Calu3 (cell line): ENCODE measurements around the gene ST6GALNAC3. TPM values are rescaled to one million over a fixed set of nuclear protein-coding genes. Genes with fewer than 3 reads are reported as not detected.

Experiments
- BruUV-seq: library from RNA; stranded (reverse); fragments of 400-500 nt; replicated peaks from 2 replicates; lab custom pipeline; 2021; lab: Mats Ljungman, UMichigan
- CTCF ChIA-PET: fragments of 300-600 bp; sonication (Branson Sonifier 250); formaldehyde crosslinking; loops from one replicate; lab custom pipeline; 2022; ENCODE audit warnings: antibody characterized with exemption; lab: Charles Lee
- DNase-seq: peaks from one replicate; pipeline ENCODE4 v3.0.0; 2022
- H3K27ac Mint-ChIP-seq: one replicate; pipeline ENCODE4 v1.8.0; 2022; ENCODE audit warnings: mixed read lengths; ENCODE audit not compliant: unreplicated experiment
- H3K27me3 Mint-ChIP-seq: one replicate; pipeline ENCODE4 v1.8.0; 2022; ENCODE audit warnings: mixed read lengths; ENCODE audit not compliant: unreplicated experiment
- H3K36me3 Mint-ChIP-seq: one replicate; pipeline ENCODE4 v1.8.0; 2022; ENCODE audit warnings: mild to moderate bottlenecking, moderate library complexity, mixed read lengths; ENCODE audit not compliant: insufficient read depth, unreplicated experiment
- H3K4me1 Mint-ChIP-seq: one replicate; pipeline ENCODE4 v1.8.0; 2022; ENCODE audit warnings: mild to moderate bottlenecking, low read depth, mixed read lengths; ENCODE audit not compliant: unreplicated experiment
- H3K4me3 Mint-ChIP-seq: one replicate; pipeline ENCODE4 v1.8.0; 2022; ENCODE audit warnings: mild to moderate bottlenecking, low read depth, moderate library complexity, mixed read lengths; ENCODE audit not compliant: unreplicated experiment
- H3K9me3 Mint-ChIP-seq: one replicate; pipeline ENCODE4 v1.8.0; 2022; ENCODE audit warnings: low read depth, mixed read lengths; ENCODE audit not compliant: unreplicated experiment
- intact Hi-C: fragments of 100-400 bp; cut with micrococcal nuclease; formaldehyde crosslinking; loops from one replicate; pipeline ENCODE4 v1.10.0; 2022; ENCODE audit not compliant: unreplicated experiment
- total RNA-seq: library from RNA; stranded (reverse); gene quantifications from 2 replicates; pipeline ENCODE4 v1.2.3, GENCODE V29; 2022
- TF ChIP-seq, protein P1 (sequence below): fragments of 200-600 bp; IDR thresholded peaks from one replicate; pipeline ENCODE4 v1.8.0; 2022; ENCODE audit warnings: antibody characterized with exemption; ENCODE audit not compliant: unreplicated experiment

Gene ST6GALNAC3
- total RNA-seq, 1 experiment from 2014 or later: 0.87 TPM

DNA sequence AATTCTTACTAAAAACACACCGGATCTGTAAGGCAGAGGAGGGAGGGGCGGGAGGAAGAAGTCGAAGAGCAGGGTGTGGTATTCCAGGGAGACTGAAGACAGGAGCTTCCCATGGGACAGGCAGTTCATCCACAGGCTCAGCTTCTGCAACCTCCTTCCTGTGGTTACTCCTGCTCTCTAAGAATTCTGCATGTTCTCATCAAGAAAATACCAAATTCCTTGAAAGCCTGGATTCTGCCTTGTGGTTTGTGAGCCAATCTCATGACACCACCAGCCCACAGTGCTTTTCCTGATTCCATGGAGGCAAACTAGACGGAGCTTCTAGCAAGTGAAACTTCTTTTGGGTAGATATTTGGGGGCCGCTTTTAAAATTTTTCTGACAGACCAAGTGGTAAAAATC, 1.1 kb upstream of the ST6GALNAC3 start:
- peaks cover 16% of the 10 kb centered on the region for H3K36me3 Mint-ChIP-seq
- BruUV-seq: no TSS peak
- no peaks in the 10 kb centered on the region for H3K27me3 Mint-ChIP-seq
- H3K4me3 Mint-ChIP-seq: no peak overlapping the region
- no peak for DNase-seq
- intact Hi-C loops: no loop called here
- H3K27ac Mint-ChIP-seq: no peak overlapping the region
- no peaks in the 10 kb centered on the region for H3K9me3 Mint-ChIP-seq
- CTCF ChIA-PET: no interaction called here
- H3K4me1 Mint-ChIP-seq: peaks cover 35% of the 10 kb centered on the region
- TF ChIP-seq, protein P1, sequence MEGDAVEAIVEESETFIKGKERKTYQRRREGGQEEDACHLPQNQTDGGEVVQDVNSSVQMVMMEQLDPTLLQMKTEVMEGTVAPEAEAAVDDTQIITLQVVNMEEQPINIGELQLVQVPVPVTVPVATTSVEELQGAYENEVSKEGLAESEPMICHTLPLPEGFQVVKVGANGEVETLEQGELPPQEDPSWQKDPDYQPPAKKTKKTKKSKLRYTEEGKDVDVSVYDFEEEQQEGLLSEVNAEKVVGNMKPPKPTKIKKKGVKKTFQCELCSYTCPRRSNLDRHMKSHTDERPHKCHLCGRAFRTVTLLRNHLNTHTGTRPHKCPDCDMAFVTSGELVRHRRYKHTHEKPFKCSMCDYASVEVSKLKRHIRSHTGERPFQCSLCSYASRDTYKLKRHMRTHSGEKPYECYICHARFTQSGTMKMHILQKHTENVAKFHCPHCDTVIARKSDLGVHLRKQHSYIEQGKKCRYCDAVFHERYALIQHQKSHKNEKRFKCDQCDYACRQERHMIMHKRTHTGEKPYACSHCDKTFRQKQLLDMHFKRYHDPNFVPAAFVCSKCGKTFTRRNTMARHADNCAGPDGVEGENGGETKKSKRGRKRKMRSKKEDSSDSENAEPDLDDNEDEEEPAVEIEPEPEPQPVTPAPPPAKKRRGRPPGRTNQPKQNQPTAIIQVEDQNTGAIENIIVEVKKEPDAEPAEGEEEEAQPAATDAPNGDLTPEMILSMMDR: no peak

DNA sequence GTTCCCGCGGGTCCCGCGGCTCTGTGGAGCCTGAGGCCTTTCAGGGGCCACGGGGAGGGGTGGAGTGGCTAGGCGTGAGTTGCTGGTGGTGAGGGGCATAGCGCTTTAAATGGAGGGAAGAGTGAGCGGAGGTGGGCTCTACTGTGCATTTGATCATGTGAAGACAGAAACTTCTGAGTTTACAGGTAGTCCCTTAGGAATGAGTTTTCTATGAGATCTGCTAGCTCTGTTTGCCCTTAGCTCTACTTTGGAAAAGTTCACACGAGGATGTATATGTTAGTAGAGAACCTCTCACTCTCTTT, 593 bp downstream of the ST6GALNAC3 start:
- H3K27ac Mint-ChIP-seq: no peak overlapping the region
- CTCF ChIA-PET: no interaction called here

GRCh38 chr1:76075877-76076276, 1.3 kb downstream of the ST6GALNAC3 start:
- H3K27ac Mint-ChIP-seq: no peak overlapping the region
- peaks cover 16% of the 10 kb centered on the region for H3K36me3 Mint-ChIP-seq
- no peak for DNase-seq
- no peaks in the 10 kb centered on the region for H3K27me3 Mint-ChIP-seq
- peaks cover 26% of the 10 kb centered on the region for H3K4me1 Mint-ChIP-seq
- intact Hi-C loops: no loop called here
- TF ChIP-seq, protein P1: no peak
- BruUV-seq: no TSS peak
- H3K4me3 Mint-ChIP-seq: no peak overlapping the region
- no peaks in the 10 kb centered on the region for H3K9me3 Mint-ChIP-seq
- CTCF ChIA-PET: no interaction called here

More for the DNA sequence above, 593 bp downstream of the ST6GALNAC3 start:
- H3K36me3 Mint-ChIP-seq: peaks cover 16% of the 10 kb centered on the region
- H3K27me3 Mint-ChIP-seq: no peaks in the 10 kb centered on the region
- BruUV-seq: no TSS peak
- H3K4me1 Mint-ChIP-seq: peaks cover 26% of the 10 kb centered on the region
- no peak for DNase-seq
- H3K9me3 Mint-ChIP-seq: no peaks in the 10 kb centered on the region
- intact Hi-C loops: no loop called here
- TF ChIP-seq, protein P1: no peak
- peak overlapping the region; percentile 73 for H3K4me3 Mint-ChIP-seq

GRCh38 chr1:76079475-76080227, 5.1 kb downstream of the ST6GALNAC3 start:
- CTCF ChIA-PET: interaction anchor here (0.6 kb wide), 1 partner anchor 1303 kb away, joined by 3 read pairs; no protein-coding TSS in a partner anchor
- intact Hi-C loops: no loop called here
- BruUV-seq: no TSS peak
- Mint-ChIP-seq H3K4me3 (no peak overlapping the region), H3K9me3 (no peaks in the 10 kb centered on the region), H3K4me1 (peaks cover 19% of the 10 kb centered on the region), H3K36me3 (peaks cover 10% of the 10 kb centered on the region), H3K27ac (no peak overlapping the region), H3K27me3 (no peaks in the 10 kb centered on the region)
- DNase-seq: no peak
- TF ChIP-seq, protein P1: no peak
